A549 treated with Mapracorat at 1 μM for 4 hours (cell line): ENCODE data around the gene WHRN. TPM values are rescaled to one million over a fixed set of nuclear protein-coding genes. Genes with fewer than 3 reads are reported as not detected.

Experiments used
- total RNA-seq: library from RNA; stranded (reverse); fragments of 200-300 nt; extraction: Qiagen RNA extraction; gene quantifications from 5 replicates; pipeline ENCODE4 v1.2.3, GENCODE V29; 2022

Gene WHRN
- total RNA-seq = 5.0 to 8.2 TPM (median 6.9 TPM) in 5 replicates

DNA sequence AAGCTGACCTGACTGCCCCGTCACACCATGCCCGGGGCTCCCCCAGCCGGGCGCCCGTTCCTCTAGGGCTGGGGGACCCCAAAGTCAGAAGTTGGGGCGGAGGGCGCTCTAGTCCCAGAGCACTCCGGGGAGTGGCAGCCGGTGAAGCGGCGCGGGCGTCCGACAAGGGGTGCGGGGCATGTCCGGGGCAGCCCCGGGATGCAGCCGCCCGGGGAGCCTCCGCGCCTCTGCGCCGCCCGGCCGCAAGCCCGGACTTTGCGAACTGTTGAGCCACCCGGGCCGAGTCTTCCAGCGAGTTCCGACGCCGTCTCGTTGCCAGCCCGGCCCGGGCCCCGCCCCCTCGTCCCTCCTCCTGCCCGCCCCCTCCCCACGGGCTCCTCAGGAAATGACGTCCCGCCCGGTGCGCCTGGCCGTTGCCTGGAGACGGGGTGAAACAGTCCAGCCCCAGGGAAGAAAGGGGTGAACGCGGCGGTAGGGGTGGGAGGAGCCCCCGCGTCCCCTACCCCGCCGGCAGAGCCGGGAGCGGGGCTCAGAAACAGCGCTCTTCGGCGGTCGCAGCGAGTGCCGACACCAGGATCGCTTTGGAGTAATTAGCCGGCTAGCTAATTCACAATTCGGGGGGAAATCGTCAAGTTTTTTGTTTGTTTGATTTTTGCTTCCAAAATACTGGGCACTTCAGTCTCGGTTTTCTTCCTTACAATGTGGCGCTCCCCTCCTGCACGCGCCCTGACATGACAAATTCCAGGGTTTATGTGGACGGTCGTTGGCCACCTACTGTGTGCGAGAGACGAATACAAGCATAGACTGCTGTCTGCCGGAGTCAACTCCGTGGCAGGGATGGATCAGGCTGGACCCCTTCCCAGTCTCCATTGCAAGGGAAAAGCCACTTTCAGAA lies at the start of gene WHRN:
Gene WHRN (minus strand): TSS at position 287 of the 895 bp plus-strand sequence. CDS start 672 bp downstream, outside the sequence.

DNA sequence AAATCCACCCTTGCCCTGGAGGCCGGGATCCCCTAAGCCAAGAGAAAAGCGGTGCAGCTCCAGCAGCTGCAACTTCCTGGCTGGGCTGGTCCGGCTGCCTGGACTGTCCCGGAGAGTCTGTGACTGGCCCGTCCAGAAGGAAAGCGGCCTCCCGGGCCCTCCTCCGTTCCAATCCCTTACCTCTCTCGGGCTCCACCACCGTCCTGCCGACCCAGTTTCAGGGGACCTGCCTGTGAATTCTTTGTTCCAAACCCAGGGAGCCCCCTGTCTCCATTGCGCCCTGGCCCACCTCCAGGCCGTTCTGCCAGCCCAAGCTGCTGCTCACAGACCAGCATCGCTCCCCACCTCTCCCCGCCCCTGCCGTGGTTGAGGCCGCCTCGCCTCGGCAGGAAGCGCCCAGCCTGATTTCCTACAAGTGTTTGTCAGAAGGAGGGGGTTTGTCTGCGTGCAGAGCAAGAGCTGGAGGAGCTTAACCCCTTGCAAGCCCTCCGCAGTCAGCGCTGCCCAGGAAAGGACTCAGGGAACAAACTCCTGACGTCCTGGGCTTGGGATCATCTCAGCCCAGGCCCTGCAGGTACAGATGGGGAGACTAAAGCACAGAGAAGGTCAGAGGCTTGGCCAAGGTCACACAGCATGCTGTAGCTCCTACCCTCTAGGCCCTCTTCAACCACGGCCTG lies 117.5 kb downstream of the WHRN start, which contains the start of gene AKNA:
Gene AKNA (minus strand): TSS at position 303 of the 677 bp plus-strand sequence. CDS start 6,649 bp downstream, outside the sequence.

Other genes with a start within 250 kb of the WHRN start
- gene ORM1, start 182.4 kb downstream of the WHRN start, total RNA-seq = not detected in 5 replicates
- not detected in 5 replicates for gene ORM2, start 175.6 kb downstream of the WHRN start, total RNA-seq
- 4.3 to 6.0 TPM (median 5.2 TPM) in 5 replicates for gene AKNA, start 117.5 kb downstream of the WHRN start, total RNA-seq
- 106 to 155 TPM (median 114 TPM) in 5 replicates for gene ATP6V1G1, start 82.3 kb upstream of the WHRN start, total RNA-seq
- 10.7 to 12.4 TPM (median 11.6 TPM) in 5 replicates for gene TMEM268, start 105.8 kb upstream of the WHRN start, total RNA-seq
- gene TEX53, start 152.3 kb upstream of the WHRN start, total RNA-seq = not detected in 5 replicates
- not detected in 5 replicates for gene TEX48, start 176.7 kb upstream of the WHRN start, total RNA-seq